LNCaP clone FGC (cell line): ENCODE results near the gene LRRC23.

Experiments used
- DNase-seq: peaks from one replicate; pipeline ENCODE4 v3.0.0-alpha.2; 2011; ENCODE audit warnings: low read depth
- H3K4me3 ChIP-seq: 2 replicates; pipeline ENCODE4 v1.5.1; 2011; ENCODE audit warnings: mild to moderate bottlenecking, low read depth, low read length, control low read depth
- CTCF ChIP-seq: IDR thresholded peaks from 2 replicates; pipeline ENCODE4 v1.5.1; 2012; ENCODE audit warnings: mild to moderate bottlenecking; ENCODE audit not compliant: control insufficient read depth, insufficient read depth; ENCODE audit errors: extremely low read depth

Gene LRRC23

GRCh38 chr12:6917491-6918231 is 13.0 kb downstream of the LRRC23 start:
- H3K4me3 ChIP-seq: no peak overlapping the region
- no peak for DNase-seq
- no peak for TF ChIP-seq CTCF

- TF ChIP-seq CTCF: no peak
- H3K4me3 ChIP-seq: no peak overlapping the region
- no peak for DNase-seq
These were observed 15.0 kb downstream of the LRRC23 start for GRCh38 chr12:6919588-6919987.

- TF ChIP-seq CTCF: no peak
- DNase-seq: no peak
- no peak overlapping the region for H3K4me3 ChIP-seq
These were observed 16.9 kb downstream of the LRRC23 start for GRCh38 chr12:6921539-6921938.

- no peak for TF ChIP-seq CTCF
- no peak for DNase-seq
- H3K4me3 ChIP-seq: no peak overlapping the region
These were observed 17.6 kb downstream of the LRRC23 start for GRCh38 chr12:6921996-6922946.

- no peak for TF ChIP-seq CTCF
- no peak for DNase-seq
- H3K4me3 ChIP-seq: no peak overlapping the region
These were observed 18.5 kb downstream of the LRRC23 start for GRCh38 chr12:6923003-6923732.

GRCh38 chr12:6923851-6924250 is 19.2 kb downstream of the LRRC23 start:
- no peak for TF ChIP-seq CTCF
- DNase-seq: no peak
- H3K4me3 ChIP-seq: no peak overlapping the region
